Urinary bladder (tissue), 4 donors: Measurements from ENCODE around the gene TNS3. TPM values are rescaled to one million over a fixed set of nuclear protein-coding genes. Genes with fewer than 3 reads are reported as not detected.

Experiments used
- DNase-seq: peaks from one replicate; pipeline ENCODE4 v3.0.0-alpha.2; 2015; ENCODE audit errors: extremely low spot score
- H3K27ac ChIP-seq: one replicate; pipeline ENCODE4 v1.5.1; 2013; ENCODE audit warnings: low read depth, mild to moderate bottlenecking, moderate library complexity
- H3K36me3 ChIP-seq: one replicate; pipeline ENCODE4 v1.6.1; 2013; ENCODE audit warnings: mild to moderate bottlenecking, moderate library complexity; ENCODE audit not compliant: insufficient read depth
- H3K4me1 ChIP-seq: one replicate; pipeline ENCODE4 v1.6.1; 2013; ENCODE audit warnings: mild to moderate bottlenecking, moderate library complexity; ENCODE audit not compliant: insufficient read depth
- H3K4me3 ChIP-seq: one replicate; pipeline ENCODE4 v1.5.1; 2013; ENCODE audit warnings: low read depth, low read length
- WGBS: extraction: QIAGEN DNeasy Blood & Tissue Kit; methylation state at CpG from one replicate; pipeline ENCODE4 v1.1.7; 2013; 5-methylcytosine and 5-hydroxymethylcytosine counted together
- polyA plus RNA-seq: library from polyadenylated mRNA; stranded (reverse); fragments of 200-250 nt; gene quantifications from one replicate; pipeline ENCODE4 v1.2.3, GENCODE V29; 2013
- total RNA-seq: library from RNA; depleted of rRNA; stranded (reverse); fragments of >200 nt; gene quantifications from one replicate; pipeline ENCODE4 v1.2.3, GENCODE V29; 2014
- donor health status: healthy with polysubstance abuse.
- donor health status: healthy.

The TNS3 gene
- total and polyA plus RNA-seq, 2 donors, result 15.5 to 71.3 TPM

DNA sequence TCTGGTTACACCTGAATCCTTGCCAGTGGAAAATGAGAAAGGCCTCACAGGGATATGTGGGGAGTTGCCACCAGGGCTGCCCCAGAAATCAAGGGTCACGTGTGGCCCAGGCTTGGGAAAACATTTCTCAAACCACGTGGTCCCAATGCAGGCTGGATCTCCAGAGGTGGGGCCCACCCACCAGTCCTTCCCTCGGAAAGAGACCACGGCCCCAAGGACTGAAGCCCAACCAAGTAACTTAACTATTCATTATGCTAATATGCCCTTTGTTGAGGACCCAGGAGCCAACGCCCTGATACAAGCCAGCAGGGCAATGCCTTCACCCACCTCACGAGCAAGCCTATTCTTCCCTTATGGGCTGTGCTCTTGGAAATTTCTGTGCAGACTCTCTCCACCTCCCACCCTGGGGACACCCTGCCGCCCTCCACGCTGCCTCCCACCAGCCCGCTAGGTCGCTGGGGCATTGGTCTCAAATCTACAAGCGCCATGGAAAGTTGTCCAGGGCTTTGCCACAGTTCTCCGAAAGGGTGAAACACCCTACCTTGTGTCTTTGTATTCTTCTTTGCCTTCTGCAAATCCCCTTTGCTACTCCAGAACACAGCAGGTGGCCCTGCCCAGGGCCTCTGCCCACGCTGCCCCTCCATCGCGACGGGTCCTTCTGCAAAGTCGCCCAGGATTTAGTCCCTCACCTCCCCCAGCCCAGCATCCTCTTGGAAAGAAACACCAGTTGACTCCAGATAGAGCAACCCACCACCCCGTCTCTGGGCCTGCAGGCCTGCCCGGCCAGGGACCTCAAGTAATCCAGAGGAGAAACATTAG, 8.8 kb downstream of the TNS3 start:
- Histone ChIP-seq H3K36me3 (no peaks in the 10 kb centered on the region), H3K4me1 (no peaks in the 10 kb centered on the region), H3K4me3 (no peak overlapping the region), H3K27ac (no peak overlapping the region)
- DNase-seq, result no peak
- 85% methylated on average over 19 of the region's 19 CpGs for WGBS

DNA sequence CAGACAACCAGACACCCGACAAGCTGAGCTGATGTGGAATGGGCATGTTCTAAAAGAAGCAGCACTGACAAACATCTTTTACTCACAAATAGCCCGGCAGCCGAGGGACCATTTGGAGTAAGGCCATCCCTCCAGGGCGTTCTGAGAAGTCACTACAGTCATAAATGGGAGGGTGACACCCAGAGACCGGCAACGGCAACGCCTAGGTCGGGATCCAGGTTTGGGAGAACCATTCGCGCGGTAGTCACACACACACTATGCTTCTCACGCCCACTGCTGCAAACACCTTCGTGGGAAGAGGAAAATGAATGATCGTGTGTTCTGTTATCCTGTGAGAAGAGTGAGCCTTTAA, 9.8 kb downstream of the TNS3 start:
- H3K4me1 ChIP-seq, result no peaks in the 10 kb centered on the region
- H3K27ac ChIP-seq, result no peak overlapping the region
- 57% methylated on average over 14 of the region's 14 CpGs for WGBS
- no peak overlapping the region for H3K4me3 ChIP-seq
- no peak for DNase-seq
- H3K36me3 ChIP-seq, result no peaks in the 10 kb centered on the region

DNA sequence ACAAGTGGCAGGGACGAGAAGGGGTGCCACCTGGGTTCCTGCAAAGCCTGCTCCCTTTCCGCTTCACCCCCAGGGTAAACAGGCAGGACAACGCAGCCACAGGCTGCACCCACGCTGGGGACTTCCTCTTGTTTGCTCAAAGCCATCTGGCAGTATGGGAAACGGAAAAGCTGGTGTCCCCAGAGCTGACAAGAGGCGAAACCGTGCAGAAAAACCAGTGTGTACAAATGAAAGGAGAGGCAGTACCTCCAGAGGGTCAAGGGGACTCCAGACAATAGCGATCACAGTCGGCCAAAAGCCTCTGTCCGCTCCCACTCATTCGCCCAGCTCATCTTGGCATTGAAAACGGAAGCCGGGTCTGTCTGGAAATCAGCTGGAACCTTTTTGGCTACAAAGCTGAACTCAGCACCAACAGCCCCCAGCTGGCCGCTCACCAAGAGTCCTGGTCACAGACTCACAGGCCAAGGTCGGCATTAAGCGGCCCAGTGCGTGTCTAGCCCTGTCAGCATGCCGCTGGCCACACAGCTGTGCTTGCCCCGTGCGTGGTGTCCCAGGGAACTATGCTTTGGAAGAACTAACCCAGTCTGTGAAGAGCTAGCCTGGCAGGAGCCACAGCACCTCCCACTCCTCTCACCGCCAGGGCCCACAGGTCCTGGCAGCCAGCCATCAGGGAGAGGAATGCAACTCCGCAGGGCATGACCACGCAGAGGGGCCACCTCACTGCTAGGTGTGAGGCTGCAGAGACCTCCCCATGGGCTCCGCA, 10.4 kb downstream of the TNS3 start:
- Histone ChIP-seq H3K4me1 (no peaks in the 10 kb centered on the region), H3K36me3 (no peaks in the 10 kb centered on the region), H3K27ac (peak overlapping the region; percentile 31), H3K4me3 (no peak overlapping the region)
- 24% methylated on average over 24 of the region's 24 CpGs for WGBS
- DNase-seq, result no peak

DNA sequence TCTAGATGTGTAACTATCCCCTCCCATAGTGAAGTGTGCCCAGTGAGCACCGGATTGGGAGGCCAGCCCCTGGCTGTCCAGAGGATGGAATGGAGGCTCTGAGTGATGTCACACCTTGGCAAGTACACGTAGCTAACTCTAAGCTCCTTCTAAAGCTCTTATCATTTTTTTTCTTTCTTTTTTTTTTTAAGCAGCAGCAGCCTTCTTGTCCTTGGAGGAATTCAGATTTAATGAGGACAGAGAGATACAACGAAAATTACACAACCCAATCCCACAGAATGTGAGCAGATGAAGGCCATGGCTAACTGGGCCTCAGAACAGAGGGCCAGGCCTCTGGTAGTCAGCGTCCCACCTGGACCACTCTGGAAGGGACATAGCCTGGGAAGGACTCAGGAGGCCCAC, 11.3 kb downstream of the TNS3 start:
- Histone ChIP-seq H3K4me3 (no peak overlapping the region), H3K36me3 (no peaks in the 10 kb centered on the region), H3K4me1 (no peaks in the 10 kb centered on the region), H3K27ac (peak overlapping the region; percentile 58)
- 26% methylated on average over 4 of the region's 4 CpGs for WGBS
- no peak for DNase-seq

DNA sequence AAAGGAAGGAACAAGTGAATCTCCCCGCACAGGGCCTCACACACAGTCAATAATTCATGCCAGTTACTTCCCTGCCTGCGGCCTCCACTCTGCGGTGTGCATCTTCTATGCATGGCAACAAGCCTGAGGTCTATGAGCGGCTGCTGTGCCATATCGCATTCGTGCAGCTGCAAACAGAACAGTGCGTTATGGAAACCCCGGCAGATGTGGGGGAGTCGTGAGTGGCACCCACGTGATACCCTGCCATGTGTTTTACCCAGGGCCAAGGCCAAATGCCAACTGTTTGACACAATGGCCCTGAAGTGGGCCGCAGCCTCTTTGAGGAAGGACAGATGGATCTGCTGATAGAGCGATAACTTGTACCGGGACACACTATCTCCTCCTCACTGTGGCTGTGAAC, 13.4 kb downstream of the TNS3 start:
- WGBS, result 76% methylated on average over 13 of the region's 13 CpGs
- no peak for DNase-seq

DNA sequence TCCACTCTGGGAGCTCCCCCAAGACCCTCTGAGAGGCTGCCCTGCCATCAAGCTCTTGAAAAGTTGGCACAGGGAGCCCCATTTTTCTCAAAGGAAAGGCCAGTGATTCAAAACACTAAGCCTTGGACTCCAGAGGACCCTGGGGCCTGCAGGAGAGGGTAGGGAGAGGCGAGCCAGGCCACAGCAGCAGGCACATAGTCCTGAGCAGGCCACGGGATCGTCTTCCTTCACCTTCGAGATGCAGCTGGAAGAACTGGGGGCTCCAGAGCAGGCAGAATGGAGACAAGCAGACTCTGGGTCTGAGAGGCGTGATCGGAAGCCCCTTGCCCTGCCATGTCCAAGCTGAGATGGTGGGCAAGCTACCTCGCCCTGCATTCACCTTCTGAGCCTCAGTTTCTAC, 13.9 kb downstream of the TNS3 start:
- no peak overlapping the region for H3K4me3 ChIP-seq
- no peaks in the 10 kb centered on the region for H3K36me3 ChIP-seq
- WGBS, result 95% methylated on average over 7 of the region's 7 CpGs
- H3K27ac ChIP-seq, result no peak overlapping the region
- DNase-seq, result no peak
- H3K4me1 ChIP-seq, result no peaks in the 10 kb centered on the region

More for the DNA sequence above, 13.4 kb downstream of the TNS3 start:
- H3K27ac ChIP-seq, result no peak overlapping the region
- H3K4me1 ChIP-seq, result no peaks in the 10 kb centered on the region
- no peaks in the 10 kb centered on the region for H3K36me3 ChIP-seq
- H3K4me3 ChIP-seq, result no peak overlapping the region

DNA sequence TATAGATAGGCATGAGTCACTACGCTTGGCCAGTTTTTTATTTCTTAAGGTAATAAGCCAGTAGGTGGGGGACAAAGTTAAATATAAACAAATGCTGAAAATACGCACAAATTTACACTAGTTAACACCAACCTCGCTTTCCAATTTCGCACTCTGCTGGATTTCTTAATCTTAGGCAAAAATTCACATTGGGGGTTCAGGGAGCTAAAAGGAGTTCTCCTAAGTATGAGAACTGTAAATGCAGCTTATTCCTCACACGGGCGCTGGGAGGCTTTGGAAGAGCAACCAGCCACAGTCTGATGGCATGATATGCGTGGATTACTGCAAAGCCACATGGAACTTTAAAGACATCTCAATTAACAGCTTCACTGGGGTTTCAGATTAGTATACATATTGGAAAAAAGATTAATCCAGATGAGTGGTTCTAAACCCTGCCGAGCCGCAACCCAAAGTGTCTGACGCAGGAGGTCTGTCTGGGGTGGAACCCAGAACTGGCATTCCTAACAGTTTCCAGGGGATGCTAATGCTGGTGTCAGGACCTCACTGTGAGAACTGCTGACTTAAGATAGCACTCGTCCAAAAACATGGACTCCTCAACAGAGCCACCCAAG, 16.2 kb downstream of the TNS3 start:
- Histone ChIP-seq H3K4me3 (no peak overlapping the region), H3K36me3 (no peaks in the 10 kb centered on the region), H3K4me1 (no peaks in the 10 kb centered on the region), H3K27ac (no peak overlapping the region)
- no peak for DNase-seq
- 75% methylated on average over 11 of the region's 11 CpGs for WGBS

DNA sequence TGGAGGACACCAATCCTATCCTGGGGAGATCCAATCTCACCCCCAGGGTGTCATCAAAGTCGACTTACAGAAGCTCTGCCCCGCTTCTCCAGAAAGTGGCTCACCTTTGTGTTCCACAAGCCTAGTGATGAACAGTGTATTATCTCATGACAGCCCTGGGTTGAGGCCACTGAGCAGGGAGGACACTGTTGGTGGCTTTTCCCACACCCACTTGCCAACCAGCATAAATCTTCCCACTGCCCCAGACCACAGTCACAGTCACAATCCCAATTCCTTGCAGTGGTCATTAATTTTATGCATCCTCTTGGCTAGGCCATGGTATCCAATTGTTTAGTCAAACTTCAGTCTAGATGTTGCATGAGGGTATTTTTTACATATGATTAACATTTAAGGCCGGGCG, 18.4 kb downstream of the TNS3 start:
- H3K36me3 ChIP-seq, result no peaks in the 10 kb centered on the region
- H3K4me1 ChIP-seq, result no peaks in the 10 kb centered on the region
- no peak for DNase-seq
- H3K4me3 ChIP-seq, result no peak overlapping the region
- 98% methylated on average over 4 of the region's 4 CpGs for WGBS
- no peak overlapping the region for H3K27ac ChIP-seq

DNA sequence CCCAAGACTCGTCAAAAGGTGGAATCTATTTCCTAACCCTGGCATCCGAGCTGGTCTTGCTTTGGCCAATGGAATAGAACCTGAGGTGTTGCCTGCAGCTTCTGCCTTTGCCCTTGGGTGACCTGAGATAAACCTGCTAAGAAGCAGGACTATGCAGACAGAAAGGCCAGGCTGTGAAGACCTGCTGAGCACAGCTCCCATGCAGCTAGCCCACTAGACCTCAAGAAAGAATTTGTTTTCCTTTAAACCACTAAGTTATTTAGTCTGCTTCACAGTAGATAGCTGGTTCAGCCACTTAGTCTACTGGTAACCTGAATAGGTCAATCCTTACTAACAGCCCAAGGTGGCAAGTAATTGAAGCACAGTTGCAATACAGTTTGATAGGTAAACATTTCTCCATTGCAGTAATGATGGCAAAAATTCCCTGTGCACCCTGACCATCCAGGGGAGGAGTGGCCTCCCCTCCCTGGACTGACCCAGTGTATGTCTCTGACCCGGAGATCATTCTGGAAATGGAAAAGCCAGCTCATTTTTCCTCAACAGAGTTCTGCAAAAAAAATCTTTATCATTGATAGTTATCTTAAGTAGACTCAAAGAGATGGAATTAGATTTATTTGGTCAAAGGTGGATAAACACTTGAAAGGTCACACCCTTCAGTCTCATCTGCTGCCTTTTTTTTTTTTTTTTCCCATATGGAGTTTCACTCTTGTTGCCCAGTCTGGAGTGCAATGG, 20.0 kb downstream of the TNS3 start:
- WGBS, result 93% methylated on average over 3 of the region's 3 CpGs
- H3K36me3 ChIP-seq, result no peaks in the 10 kb centered on the region
- DNase-seq, result no peak

DNA sequence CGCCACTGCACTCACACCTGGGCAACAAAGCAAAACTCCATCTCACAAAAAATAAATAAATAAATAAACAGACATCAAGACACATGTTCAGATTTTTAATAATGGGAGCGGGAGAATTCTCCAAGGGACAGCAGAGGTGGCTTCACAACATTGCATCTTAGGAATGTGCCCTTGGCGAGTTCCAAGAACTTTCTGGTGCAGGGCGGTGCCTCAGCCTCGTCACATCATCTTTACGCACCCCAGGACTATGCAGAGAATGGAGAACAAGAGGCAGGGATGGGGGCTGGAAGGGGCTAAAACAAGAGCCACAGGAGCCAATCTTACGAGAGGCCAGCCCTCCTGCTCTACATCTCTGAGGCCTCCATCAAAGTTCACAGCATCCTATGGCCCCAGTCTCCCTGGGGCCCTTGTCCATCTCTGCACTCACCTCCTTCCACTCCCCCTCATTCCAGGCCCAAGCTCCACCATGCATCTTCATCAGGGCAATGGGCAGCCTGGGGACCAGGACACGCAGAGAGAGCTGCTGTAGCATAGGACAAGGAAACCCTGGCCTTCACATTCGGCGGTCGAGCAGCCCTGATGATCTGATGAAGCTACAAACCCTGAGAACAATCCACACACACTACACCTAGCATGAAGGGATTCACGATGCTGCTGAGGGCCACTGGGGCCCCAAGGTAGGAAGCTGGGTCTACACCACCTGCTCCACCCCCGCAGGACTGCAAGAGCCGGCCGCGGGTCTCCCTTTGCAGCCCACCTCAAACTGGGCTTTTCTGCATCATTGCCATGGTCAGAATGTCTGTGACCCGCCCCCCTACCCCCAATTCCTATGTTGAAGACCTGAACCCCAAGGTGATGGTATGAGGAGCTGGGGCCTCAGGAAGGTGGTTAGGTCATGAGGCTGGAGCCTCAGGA, 22.3 kb downstream of the TNS3 start:
- no peaks in the 10 kb centered on the region for H3K4me1 ChIP-seq
- H3K4me3 ChIP-seq, result no peak overlapping the region
- 95% methylated on average over 17 of the region's 17 CpGs for WGBS
- H3K27ac ChIP-seq, result no peak overlapping the region
- no peaks in the 10 kb centered on the region for H3K36me3 ChIP-seq
- DNase-seq, result no peak

More for the DNA sequence above, 20.0 kb downstream of the TNS3 start:
- no peak overlapping the region for H3K27ac ChIP-seq
- H3K4me1 ChIP-seq, result no peaks in the 10 kb centered on the region
- no peak overlapping the region for H3K4me3 ChIP-seq

DNA sequence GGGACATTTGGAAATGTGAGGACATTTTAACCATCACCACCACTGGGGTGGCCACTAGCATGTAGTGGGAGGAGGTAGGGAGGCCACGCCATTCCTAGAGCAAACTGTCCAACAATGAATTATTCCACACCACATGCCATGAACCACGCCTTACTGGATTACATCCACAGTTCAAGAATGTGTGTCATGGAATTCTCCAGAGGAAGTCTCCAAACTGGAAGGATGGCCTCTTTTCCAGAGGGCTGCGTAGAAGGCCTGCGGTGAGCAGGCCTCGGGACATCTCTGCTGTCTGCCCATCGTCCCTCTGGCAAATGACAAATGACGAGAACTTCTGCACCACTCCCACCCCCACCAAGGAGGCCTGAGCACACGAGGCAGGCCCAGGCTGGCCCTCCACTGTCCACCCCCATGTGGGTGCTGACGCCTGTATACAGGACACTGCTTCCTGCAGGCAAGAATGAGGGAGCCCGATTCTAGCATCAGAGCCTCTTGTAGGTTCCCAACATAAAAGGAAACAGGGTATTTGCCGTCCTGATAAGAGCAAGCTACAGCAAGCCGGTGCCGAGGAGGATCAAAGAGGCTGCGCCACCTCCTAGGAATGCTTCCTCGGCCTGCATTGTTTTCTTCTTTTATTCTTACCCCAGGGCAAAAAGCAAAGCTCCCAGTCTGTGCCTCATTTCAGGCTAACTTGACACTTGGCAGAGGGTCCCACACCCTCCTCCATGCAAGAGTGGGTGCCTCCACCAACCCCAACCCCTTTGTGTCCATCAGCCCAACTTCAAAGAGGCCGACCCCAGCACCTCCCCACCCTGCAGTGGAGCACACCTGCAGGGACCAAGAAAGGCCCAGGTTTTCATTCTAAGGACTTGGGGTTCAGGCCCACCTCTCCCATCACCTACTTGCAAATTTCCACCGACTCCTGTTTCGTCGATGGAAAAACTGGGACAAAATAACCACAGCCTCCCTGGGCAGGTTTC, 23.9 kb downstream of the TNS3 start:
- H3K4me1 ChIP-seq, result no peaks in the 10 kb centered on the region
- no peaks in the 10 kb centered on the region for H3K36me3 ChIP-seq
- WGBS, result 61% methylated on average over 19 of the region's 19 CpGs
- H3K27ac ChIP-seq, result no peak overlapping the region
- H3K4me3 ChIP-seq, result no peak overlapping the region
- DNase-seq, result no peak

DNA sequence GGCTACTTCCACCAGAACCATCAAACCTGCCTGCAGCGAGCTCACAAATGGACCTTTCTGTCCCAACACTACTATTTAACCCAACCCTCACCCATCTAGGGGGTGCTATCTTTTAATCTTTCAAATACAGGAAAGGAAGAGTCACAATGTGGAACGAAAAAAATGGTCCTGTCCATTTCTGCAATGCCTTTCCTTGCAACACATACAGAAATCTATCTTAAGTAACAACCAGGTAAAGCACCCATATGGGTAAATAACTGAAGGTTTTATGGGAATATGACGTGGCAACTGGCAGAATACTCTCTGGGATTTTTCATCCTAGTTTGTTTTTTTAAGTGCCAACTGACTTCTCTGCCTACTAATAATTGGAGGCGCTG, 24.6 kb downstream of the TNS3 start:
- Histone ChIP-seq H3K27ac (no peak overlapping the region), H3K36me3 (no peaks in the 10 kb centered on the region), H3K4me3 (no peak overlapping the region), H3K4me1 (no peaks in the 10 kb centered on the region)
- WGBS, result 83% methylated on average over 4 of the region's 4 CpGs
- DNase-seq, result no peak
